Right lobe of liver (tissue), 6 donors: ENCODE results near the gene FAM83F. TPM values are rescaled to one million over a fixed set of nuclear protein-coding genes. Genes with fewer than 3 reads are reported as not detected.

Source experiments
- ATAC-seq, 4 donors: fragments of 200-7000 bp; cut with Tn5 transposase; one replicate each; pipeline ENCODE4 v1.9.1; 2020; ENCODE audit warnings: mild to moderate bottlenecking in 4 of 4, moderate library complexity in 4 of 4
- DNase-seq, 3 donors: peaks; one replicate each; pipeline ENCODE4 v3.0.0-alpha.2; 2020
- H3K27ac ChIP-seq, 3 donors: fragments of 200-600 bp; one replicate each; pipeline ENCODE4 v1.8.0; 2022
- H3K27me3 ChIP-seq, 2 donors: fragments of 200-600 bp; one replicate each; pipeline ENCODE4 v1.8.0; 2022
- H3K36me3 ChIP-seq, 4 donors: fragments of 200-600 bp; sonication (generic) in 1 of 4; one replicate each; pipeline versions ENCODE4 v1.5.1 to v1.8.0; 2017 to 2022; ENCODE audit warnings: control low read depth in 1 of 4
- H3K4me1 ChIP-seq, 4 donors: fragments of 200-600 bp; sonication (generic) in 1 of 4; one replicate each; pipeline versions ENCODE4 v1.5.1 to v1.8.0; 2017 to 2022; ENCODE audit warnings: control low read depth in 1 of 4
- H3K4me3 ChIP-seq, 3 donors: fragments of 200-600 bp; one replicate each; pipeline ENCODE4 v1.8.0; 2022
- H3K9me3 ChIP-seq, 4 donors: fragments of 200-600 bp; sonication (generic) in 1 of 4; one replicate each; pipeline versions ENCODE4 v1.5.1 to v1.8.0; 2017 to 2022; ENCODE audit warnings: control low read depth in 1 of 4
- CTCF ChIP-seq, 4 donors: fragments of 200-600 bp in 3 of 4; fragments of 450-650 bp in 1 of 4; IDR thresholded peaks; one replicate each; pipeline versions ENCODE4 v1.5.1 to v1.8.0; 2016 to 2022; ENCODE audit warnings: antibody characterized with exemption in 4 of 4, mild to moderate bottlenecking in 2 of 4
- POLR2A ChIP-seq: fragments of 450-650 bp; IDR thresholded peaks from one replicate; pipeline ENCODE4 v1.6.1; 2017; ENCODE audit warnings: antibody characterized with exemption, mild to moderate bottlenecking
- WGBS: methylation state at CpG from one replicate; pipeline ENCODE4 v1.1.6; 2018; ENCODE audit warnings: low coverage, low lambda C conversion rate; ENCODE audit not compliant: insufficient coverage; ENCODE audit errors: missing lambda C conversion rate; 5-methylcytosine and 5-hydroxymethylcytosine counted together
- intact Hi-C, 2 donors: fragments of 100-400 bp; cut with DNase I; formaldehyde crosslinking; loops; one replicate each; pipeline versions ENCODE4 v1.11.2 to v1.14.1; 2022
- total RNA-seq, 6 experiments: library from RNA; depleted of rRNA in 2 of 6; stranded (reverse); fragments of >200 nt in 2 of 6; fragmentation: NEBNext Ultra II Directional in 3 of 6; extraction: Animal tissue kit (Norgen Biotek cat#: 25700) in 3 of 6; gene quantifications; one replicate each; pipeline versions ENCODE4 v1.1.0 to v1.2.4, GENCODE V29; 2016 to 2023
- donor health status: DM: no; HTN: yes; CAD: no.
- donor health status: DM: no; HTN: no; CAD: no.
- donor health status: DM: no; HTN: no; CAD: no.
- donor health status: DM: no; HTN: yes; CAD: no.
- donor health status: DM: no; HTN: yes; CAD: no.

The FAM83F gene
- total RNA-seq, 6 experiments from 2014 or later: 1.1 to 4.5 (median 1.6) TPM

DNA sequence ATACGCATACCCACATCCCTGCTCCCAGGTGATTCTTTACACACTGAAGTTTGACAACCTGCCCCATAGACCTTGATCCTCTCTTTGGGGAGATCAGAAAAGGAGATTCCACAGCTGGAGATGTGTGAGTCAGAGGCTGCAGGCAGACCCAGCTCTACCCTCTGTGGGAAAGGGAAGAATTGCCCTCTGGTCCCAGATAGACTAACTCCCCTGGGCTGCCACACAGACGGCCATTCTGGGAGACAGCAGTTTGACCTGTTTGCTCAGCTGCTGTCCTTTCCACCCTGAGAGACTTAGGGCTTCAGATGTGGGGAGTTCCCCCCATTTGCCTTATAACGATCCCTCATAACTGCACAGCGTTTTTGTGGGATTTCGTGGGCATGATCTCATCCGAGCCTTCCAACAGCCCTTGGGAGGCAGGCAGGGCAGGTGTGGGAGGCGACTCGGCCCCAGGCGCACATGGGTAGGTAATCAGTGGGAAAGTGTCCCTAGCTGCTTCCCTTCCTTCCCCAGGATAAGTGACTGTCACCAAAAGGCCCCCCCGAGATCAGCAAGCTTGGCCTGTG lies 14.1 kb downstream of the FAM83F start:
- no peak overlapping the region for H3K27ac ChIP-seq
- TF ChIP-seq CTCF (IDR thresholded peaks at IDR 0.05) (no peak), POLR2A (no peak)
- H3K9me3 ChIP-seq: no peaks in the 10 kb centered on the region
- DNase-seq (no peak), ATAC-seq (no peak)
- H3K36me3 ChIP-seq: no peaks in the 10 kb centered on the region
- intact Hi-C loops: no loop called here
- H3K4me1 ChIP-seq: no peaks in the 10 kb centered on the region
- H3K4me3 ChIP-seq: no peak overlapping the region
- 69% methylated on average over 4 of the region's 10 CpGs for WGBS
- no peaks in the 10 kb centered on the region for H3K27me3 ChIP-seq

GRCh38 chr22:40009292-40009774 lies 14.6 kb downstream of the FAM83F start:
- DNase-seq: no peak
- Histone ChIP-seq H3K4me1 (no peaks in the 10 kb centered on the region), H3K9me3 (no peaks in the 10 kb centered on the region), H3K27me3 (no peaks in the 10 kb centered on the region), H3K4me3 (no peak overlapping the region), H3K36me3 (no peaks in the 10 kb centered on the region), H3K27ac (no peak overlapping the region)
- no peak for TF ChIP-seq CTCF (IDR thresholded peaks at IDR 0.05)
- no peak for TF ChIP-seq POLR2A
- ATAC-seq: peak in 2 of 4 donors; percentile 37 to 44
- intact Hi-C loops: no loop called here
- whole genome bisulfite sequencing: 55% methylated on average over 8 of the region's 11 CpGs

GRCh38 chr22:40009951-40010671 lies 15.4 kb downstream of the FAM83F start:
- no peaks in the 10 kb centered on the region for H3K9me3 ChIP-seq
- TF ChIP-seq CTCF (IDR thresholded peaks at IDR 0.05) (no peak), POLR2A (no peak)
- intact Hi-C loops: no loop called here
- no peaks in the 10 kb centered on the region for H3K27me3 ChIP-seq
- 45% methylated on average over 19 of the region's 24 CpGs for WGBS
- no peak overlapping the region for H3K4me3 ChIP-seq
- no peak for ATAC-seq
- H3K36me3 ChIP-seq: no peaks in the 10 kb centered on the region
- no peak overlapping the region for H3K27ac ChIP-seq
- no peaks in the 10 kb centered on the region for H3K4me1 ChIP-seq
- no peak for DNase-seq

DNA sequence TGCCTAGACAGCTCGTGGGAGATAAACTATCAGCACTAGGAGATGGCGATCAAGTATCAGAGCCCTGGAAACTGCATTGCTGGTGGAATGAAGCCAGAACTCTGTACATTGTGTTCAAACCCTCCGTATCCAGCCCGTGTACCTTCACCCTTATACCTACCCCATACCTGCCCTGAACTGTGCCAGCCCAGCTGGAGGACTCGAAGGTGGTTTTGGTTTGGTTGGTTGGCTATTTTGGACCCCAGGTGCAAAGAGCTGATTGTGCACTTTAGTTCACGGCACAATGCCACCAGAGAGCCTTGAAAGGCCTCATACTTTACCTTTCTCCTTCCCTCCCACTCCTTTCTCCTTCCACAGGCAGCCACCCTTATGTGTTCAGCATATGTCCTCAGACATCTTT lies 16.0 kb downstream of the FAM83F start:
- 86% methylated on average over 2 of the region's 6 CpGs for WGBS
- intact Hi-C loops: no loop called here
- Histone ChIP-seq H3K36me3 (no peaks in the 10 kb centered on the region), H3K4me1 (no peaks in the 10 kb centered on the region), H3K27ac (no peak overlapping the region), H3K9me3 (no peaks in the 10 kb centered on the region), H3K4me3 (no peak overlapping the region), H3K27me3 (no peaks in the 10 kb centered on the region)
- DNase-seq (no peak), ATAC-seq (no peak)
- TF ChIP-seq CTCF (IDR thresholded peaks at IDR 0.05): no peak
- no peak for TF ChIP-seq POLR2A
